ENCODE measurements around the gene TMEM259.

Gene TMEM259

DNA sequence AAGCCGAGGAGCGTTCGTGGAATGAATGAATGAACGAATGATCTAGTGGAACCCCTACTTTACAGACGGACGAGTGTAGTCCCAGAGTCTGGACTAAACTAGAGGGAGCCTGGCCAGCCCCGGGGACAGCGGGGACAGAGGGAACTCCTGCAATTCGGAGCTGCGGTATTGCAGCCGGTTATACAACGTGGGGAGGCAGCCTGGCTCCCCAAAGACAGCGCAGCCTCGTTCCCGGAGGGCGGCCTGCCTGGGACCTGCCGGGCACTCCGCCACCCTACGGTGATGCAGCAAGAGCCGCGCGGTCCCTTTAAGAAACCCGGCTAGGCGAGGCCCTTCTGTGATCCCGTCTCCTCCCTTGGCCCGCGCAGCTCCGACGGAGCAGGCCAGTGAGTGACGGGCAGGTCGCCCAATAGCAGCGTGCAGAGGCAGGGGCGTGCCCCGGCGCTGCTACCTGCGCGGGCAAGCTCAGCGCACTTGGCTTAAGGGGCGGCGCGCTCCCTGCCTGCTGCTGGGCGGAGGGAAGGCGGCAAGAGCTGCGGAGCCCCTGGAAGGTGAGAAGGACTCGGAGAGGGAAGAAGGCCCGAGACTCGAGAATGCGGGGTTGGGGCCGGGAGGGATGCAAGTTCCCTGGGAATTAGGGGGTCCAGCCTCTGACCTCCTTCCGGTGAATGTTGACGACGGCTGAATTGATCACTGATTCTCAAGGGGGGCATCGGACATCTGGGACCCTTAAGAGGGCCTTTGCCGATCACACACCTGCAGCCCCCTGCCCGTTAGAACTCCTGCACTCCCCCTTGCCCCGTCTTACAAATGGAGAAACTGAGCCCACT is 18.9 kb upstream of the TMEM259 start, which contains the start of gene ABCA7:
Gene ABCA7 (plus strand): TSS at position 462 of the 830 bp plus-strand sequence. CDS start 1,255 bp downstream, outside the sequence.
- TF ChIP-seq, protein P1, sequence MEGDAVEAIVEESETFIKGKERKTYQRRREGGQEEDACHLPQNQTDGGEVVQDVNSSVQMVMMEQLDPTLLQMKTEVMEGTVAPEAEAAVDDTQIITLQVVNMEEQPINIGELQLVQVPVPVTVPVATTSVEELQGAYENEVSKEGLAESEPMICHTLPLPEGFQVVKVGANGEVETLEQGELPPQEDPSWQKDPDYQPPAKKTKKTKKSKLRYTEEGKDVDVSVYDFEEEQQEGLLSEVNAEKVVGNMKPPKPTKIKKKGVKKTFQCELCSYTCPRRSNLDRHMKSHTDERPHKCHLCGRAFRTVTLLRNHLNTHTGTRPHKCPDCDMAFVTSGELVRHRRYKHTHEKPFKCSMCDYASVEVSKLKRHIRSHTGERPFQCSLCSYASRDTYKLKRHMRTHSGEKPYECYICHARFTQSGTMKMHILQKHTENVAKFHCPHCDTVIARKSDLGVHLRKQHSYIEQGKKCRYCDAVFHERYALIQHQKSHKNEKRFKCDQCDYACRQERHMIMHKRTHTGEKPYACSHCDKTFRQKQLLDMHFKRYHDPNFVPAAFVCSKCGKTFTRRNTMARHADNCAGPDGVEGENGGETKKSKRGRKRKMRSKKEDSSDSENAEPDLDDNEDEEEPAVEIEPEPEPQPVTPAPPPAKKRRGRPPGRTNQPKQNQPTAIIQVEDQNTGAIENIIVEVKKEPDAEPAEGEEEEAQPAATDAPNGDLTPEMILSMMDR (IDR thresholded peaks at IDR 0.05; ENCODE audit: extremely low read depth, insufficient read depth, missing control alignments): no peak
- in situ Hi-C loops (cut with MboI; ENCODE audit: low pct_unique_long_range_greater_than_20kb, low sequenced_read_pairs, unreplicated experiment): no loop called here
- DNase-seq (ENCODE audit: low spot score): peak; percentile 97

- in situ Hi-C loops (cut with MboI; ENCODE audit: low pct_unique_long_range_greater_than_20kb, low sequenced_read_pairs, unreplicated experiment): no loop called here
- no peak for DNase-seq (ENCODE audit: low spot score)
- TF ChIP-seq, protein P1 (IDR thresholded peaks at IDR 0.05; ENCODE audit: extremely low read depth, insufficient read depth, missing control alignments): no peak
These were observed 18.2 kb upstream of the TMEM259 start for GRCh38 chr19:1038978-1039645.

- DNase-seq (ENCODE audit: low spot score): no peak
- in situ Hi-C loops (cut with MboI; ENCODE audit: low pct_unique_long_range_greater_than_20kb, low sequenced_read_pairs, unreplicated experiment): no loop called here
- TF ChIP-seq, protein P1 (IDR thresholded peaks at IDR 0.05; ENCODE audit: extremely low read depth, insufficient read depth, missing control alignments): no peak
These were observed 16.7 kb upstream of the TMEM259 start for GRCh38 chr19:1037621-1038064.

- DNase-seq (ENCODE audit: low spot score): no peak
- TF ChIP-seq, protein P1 (IDR thresholded peaks at IDR 0.05; ENCODE audit: extremely low read depth, insufficient read depth, missing control alignments): no peak
- in situ Hi-C loops (cut with MboI; ENCODE audit: low pct_unique_long_range_greater_than_20kb, low sequenced_read_pairs, unreplicated experiment): no loop called here
These were observed 15.2 kb upstream of the TMEM259 start for GRCh38 chr19:1035998-1036621.

GRCh38 chr19:1032264-1032867 is 11.4 kb upstream of the TMEM259 start:
- in situ Hi-C loops (cut with MboI; ENCODE audit: low pct_unique_long_range_greater_than_20kb, low sequenced_read_pairs, unreplicated experiment): no loop called here
- DNase-seq (ENCODE audit: low spot score): no peak
- TF ChIP-seq, protein P1 (IDR thresholded peaks at IDR 0.05; ENCODE audit: extremely low read depth, insufficient read depth, missing control alignments): no peak
